Liver (tissue), 3 donors: ENCODE results near the gene COL6A2.

Source experiments
- CTCF ChIP-seq: fragments of 150-350 bp; IDR thresholded peaks from 2 replicates; pipeline ENCODE4 v1.5.1; 2017; ENCODE audit warnings: improper control_type of control experiment, low read depth, low read length; ENCODE audit not compliant: missing input control
- GABPA ChIP-seq, 2 donors: IDR thresholded peaks in 1 of 2; conservative IDR thresholded peaks in 1 of 2; 2 replicates each; pipeline ENCODE4 v1.6.1; 2016; ENCODE audit warnings: antibody characterized with exemption in 2 of 2, mild to moderate bottlenecking in 1 of 2, moderate library complexity in 1 of 2
- MAX ChIP-seq: IDR thresholded peaks from 2 replicates; pipeline ENCODE4 v1.6.1; 2016; ENCODE audit warnings: antibody characterized with exemption
- REST ChIP-seq: IDR thresholded peaks from 2 replicates; pipeline ENCODE4 v1.6.1; 2016; ENCODE audit warnings: antibody characterized with exemption, mild to moderate bottlenecking
- SP1 ChIP-seq: IDR thresholded peaks from 2 replicates; pipeline ENCODE4 v1.6.1; 2018; ENCODE audit warnings: antibody characterized with exemption, mild to moderate bottlenecking
- TAF1 ChIP-seq: conservative IDR thresholded peaks from 2 replicates; pipeline ENCODE4 v1.6.1; 2016; ENCODE audit warnings: antibody characterized with exemption, mild to moderate bottlenecking
- ZBTB33 ChIP-seq: IDR thresholded peaks from 2 replicates; pipeline ENCODE4 v1.6.1; 2016; ENCODE audit warnings: antibody characterized with exemption
- donor health status: healthy.
- donor health status: healthy.

GRCh38 chr21:46168238-46168637, 70.3 kb downstream of the COL6A2 start:
- TF ChIP-seq SP1 (no peak), CTCF (no peak), ZBTB33 (no peak), GABPA (IDR thresholded peaks at IDR 0.05 in 1 of 2, conservative IDR thresholded peaks at IDR 0.05 in 1 of 2) (no peak), REST (no peak), MAX (no peak), TAF1 (no peak)
